ENCODE data around the gene DCAKD.
A peak's percentile ranks its signal among the peaks of the same experiment; 100 is the strongest.

DCAKD gene

DNA sequence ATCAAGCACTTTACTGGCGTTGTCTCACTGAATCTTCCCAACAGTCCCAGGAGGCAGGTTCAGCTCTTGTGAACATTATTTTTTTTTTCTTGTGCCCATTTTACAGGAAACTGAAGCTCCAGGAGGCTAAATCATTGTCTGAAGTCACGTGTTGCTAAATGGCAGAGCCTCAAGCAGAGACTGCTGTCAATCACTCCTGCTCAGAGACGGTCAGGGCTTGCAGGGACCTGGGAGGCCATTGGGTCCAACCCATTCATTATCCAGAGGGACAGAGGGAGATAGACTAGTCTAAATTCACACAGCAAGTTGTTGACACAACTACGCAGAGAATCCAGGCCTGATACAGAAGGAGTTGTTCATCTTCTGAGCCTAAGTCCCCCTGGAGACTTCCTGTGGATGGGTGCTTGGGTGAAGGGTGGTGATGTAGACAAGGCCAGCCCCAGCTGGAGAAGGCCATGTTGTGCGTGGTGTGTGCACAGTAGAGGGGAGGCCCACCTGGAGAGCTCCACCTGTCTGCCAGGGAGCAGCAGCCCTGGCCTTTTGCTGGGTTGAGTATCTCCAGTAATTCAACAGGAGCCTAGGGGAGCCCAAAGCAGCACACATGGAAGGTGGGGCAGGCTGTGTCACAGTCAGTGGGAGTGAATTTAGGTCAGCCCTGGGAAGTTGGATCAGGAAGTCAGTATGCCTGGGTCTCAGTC is 59.0 kb downstream of the DCAKD start:
- TF ChIP-seq, protein P1, sequence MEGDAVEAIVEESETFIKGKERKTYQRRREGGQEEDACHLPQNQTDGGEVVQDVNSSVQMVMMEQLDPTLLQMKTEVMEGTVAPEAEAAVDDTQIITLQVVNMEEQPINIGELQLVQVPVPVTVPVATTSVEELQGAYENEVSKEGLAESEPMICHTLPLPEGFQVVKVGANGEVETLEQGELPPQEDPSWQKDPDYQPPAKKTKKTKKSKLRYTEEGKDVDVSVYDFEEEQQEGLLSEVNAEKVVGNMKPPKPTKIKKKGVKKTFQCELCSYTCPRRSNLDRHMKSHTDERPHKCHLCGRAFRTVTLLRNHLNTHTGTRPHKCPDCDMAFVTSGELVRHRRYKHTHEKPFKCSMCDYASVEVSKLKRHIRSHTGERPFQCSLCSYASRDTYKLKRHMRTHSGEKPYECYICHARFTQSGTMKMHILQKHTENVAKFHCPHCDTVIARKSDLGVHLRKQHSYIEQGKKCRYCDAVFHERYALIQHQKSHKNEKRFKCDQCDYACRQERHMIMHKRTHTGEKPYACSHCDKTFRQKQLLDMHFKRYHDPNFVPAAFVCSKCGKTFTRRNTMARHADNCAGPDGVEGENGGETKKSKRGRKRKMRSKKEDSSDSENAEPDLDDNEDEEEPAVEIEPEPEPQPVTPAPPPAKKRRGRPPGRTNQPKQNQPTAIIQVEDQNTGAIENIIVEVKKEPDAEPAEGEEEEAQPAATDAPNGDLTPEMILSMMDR (IDR thresholded peaks at IDR 0.05; ENCODE audit: insufficient read depth, low read length, poor library complexity, severe bottlenecking) = no peak

DNA sequence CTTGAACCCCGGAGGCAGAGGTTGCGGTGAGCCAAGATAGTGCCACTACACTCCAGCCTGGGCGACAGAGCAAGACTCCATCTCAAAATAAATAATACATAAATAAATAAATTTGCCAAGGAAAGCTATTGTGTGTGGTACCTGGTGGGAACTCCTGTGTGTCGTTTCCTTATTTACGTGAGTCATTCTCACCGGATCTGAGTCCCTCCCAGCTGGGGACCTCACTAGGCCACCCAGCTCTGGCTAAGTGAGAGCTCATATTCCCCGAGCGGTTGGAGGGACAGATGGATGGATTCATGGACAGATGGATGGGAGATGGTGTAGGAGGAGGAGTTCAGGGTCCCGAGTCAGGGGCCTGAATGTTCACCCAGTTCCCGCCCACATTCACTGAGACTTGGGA is 60.4 kb downstream of the DCAKD start:
- Histone ChIP-seq H3K4me3 (replicated peaks; ENCODE audit: low read depth, low read length) (no peak overlapping the region), H3K36me3 (ENCODE audit: control insufficient read depth, insufficient read depth, low read length) (no peaks in the 10 kb centered on the region), H3K27me3 (replicated peaks; ENCODE audit: control insufficient read depth, insufficient read depth, low read length) (no peaks in the 10 kb centered on the region)
- TF ChIP-seq, protein P1 (IDR thresholded peaks at IDR 0.05; ENCODE audit: insufficient read depth, low read length, poor library complexity, severe bottlenecking) = no peak
- DNase-seq (ENCODE audit: extremely low read depth, insufficient read length) = no peak

More for the DNA sequence above, 59.0 kb downstream of the DCAKD start:
- H3K36me3 ChIP-seq (ENCODE audit: control insufficient read depth, insufficient read depth, low read length) = no peaks in the 10 kb centered on the region
- H3K4me3 ChIP-seq (replicated peaks; ENCODE audit: low read depth, low read length) = no peak overlapping the region
- no peak for DNase-seq (ENCODE audit: extremely low read depth, insufficient read length)
- H3K27me3 ChIP-seq (replicated peaks; ENCODE audit: control insufficient read depth, insufficient read depth, low read length) = no peaks in the 10 kb centered on the region

- Histone ChIP-seq H3K27me3 (replicated peaks; ENCODE audit: control insufficient read depth, insufficient read depth, low read length) (no peaks in the 10 kb centered on the region), H3K36me3 (ENCODE audit: control insufficient read depth, insufficient read depth, low read length) (no peaks in the 10 kb centered on the region), H3K4me3 (replicated peaks; ENCODE audit: low read depth, low read length) (no peak overlapping the region)
- peak; percentile 42 for DNase-seq (ENCODE audit: extremely low read depth, insufficient read length)
- TF ChIP-seq, protein P1 (IDR thresholded peaks at IDR 0.05; ENCODE audit: insufficient read depth, low read length, poor library complexity, severe bottlenecking) = no peak
Measured at GRCh38 chr17:44989552-44990138, 61.8 kb downstream of the DCAKD start.

DNA sequence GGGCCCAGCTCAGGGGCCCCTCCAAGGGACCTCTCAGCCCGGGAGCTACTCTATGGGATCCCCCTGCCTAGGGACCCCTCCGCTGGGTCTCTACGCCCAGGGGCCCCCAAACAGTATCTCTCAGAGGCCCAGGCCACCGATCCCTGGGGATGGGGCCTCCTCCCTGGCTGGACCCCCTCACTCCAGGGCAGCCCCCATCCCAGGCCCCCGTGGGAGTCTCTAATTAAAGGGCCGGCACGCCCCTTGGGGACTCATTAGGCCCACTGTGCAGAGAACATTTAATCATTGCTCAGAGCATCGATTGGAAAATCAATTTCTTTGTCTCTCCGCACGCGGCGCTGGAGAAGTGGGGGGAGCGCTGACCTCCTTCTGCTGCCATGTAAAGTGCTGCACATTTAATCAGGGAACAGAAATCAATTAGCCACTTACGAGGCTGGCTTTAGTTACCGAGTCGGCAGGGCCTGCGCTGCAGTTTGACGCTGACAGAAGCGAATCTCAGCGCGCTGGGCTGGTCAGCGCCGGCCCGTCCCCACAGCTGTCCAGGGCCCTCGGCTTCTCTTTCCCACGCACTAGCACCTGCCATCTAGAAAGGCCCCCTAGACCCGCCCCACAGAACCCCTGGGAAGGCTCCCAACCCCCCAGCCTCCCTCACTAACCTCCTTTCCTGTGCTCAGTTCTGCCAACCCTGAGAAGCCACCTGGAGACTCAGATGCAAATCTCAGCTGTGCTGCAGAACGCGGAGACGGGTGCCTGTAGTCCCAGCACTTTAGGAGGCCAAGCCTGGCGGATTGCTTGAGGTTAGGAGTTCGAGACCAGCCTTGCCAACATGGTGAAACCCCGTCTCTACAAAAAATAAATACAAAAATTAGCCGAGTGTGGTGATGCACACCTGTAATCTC is 63.1 kb downstream of the DCAKD start:
- Histone ChIP-seq H3K27me3 (replicated peaks; ENCODE audit: control insufficient read depth, insufficient read depth, low read length) (no peaks in the 10 kb centered on the region), H3K4me3 (replicated peaks; ENCODE audit: low read depth, low read length) (no peak overlapping the region), H3K36me3 (ENCODE audit: control insufficient read depth, insufficient read depth, low read length) (no peaks in the 10 kb centered on the region)
- DNase-seq (ENCODE audit: extremely low read depth, insufficient read length) = no peak
- TF ChIP-seq, protein P1 (IDR thresholded peaks at IDR 0.05; ENCODE audit: insufficient read depth, low read length, poor library complexity, severe bottlenecking) = no peak

DNA sequence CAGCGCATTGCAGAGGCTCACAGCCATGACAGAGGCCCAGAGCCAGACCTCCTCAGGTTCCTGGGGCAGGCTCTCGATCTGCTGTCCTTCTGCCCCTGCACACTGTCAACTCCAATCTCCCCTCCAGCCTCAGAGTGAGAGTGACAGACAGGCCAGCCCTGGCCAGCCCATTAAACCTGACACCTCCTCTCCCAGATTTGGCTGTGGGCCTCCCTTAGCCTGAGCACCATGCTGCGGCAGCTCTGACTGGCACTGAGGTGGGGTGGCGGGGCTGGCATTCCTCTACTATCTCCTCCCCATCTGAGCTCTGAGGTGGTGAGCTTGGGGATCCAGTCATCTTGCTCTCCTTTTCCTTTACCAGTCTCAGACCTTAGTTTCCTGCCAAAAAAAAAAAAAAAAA is 67.9 kb downstream of the DCAKD start:
- H3K36me3 ChIP-seq (ENCODE audit: control insufficient read depth, insufficient read depth, low read length) = no peaks in the 10 kb centered on the region
- TF ChIP-seq, protein P1 (IDR thresholded peaks at IDR 0.05; ENCODE audit: insufficient read depth, low read length, poor library complexity, severe bottlenecking) = no peak
- no peak overlapping the region for H3K4me3 ChIP-seq (replicated peaks; ENCODE audit: low read depth, low read length)
- no peak for DNase-seq (ENCODE audit: extremely low read depth, insufficient read length)
- no peaks in the 10 kb centered on the region for H3K27me3 ChIP-seq (replicated peaks; ENCODE audit: control insufficient read depth, insufficient read depth, low read length)

Data from GM06990 (cell line).